ENCODE results near the gene ATP4B.

DNA sequence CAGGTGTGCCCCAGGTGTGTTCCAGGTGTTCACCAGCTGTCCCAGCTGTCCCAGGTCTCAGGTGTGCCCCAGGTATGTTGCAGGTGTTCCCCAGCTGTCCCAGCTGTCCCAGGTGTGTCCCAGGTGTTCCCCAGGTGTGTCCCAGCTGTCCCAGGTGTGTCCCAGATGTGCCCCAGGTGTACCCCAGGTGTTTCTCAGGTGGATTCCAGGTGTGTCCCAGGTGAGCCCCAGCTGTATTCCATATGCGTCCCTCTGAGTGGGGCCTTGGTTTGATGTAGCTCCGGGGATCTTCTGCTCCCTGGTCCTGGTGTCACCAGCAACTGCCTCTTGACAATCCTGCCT, 8.3 kb upstream of the ATP4B start:
- no peak for TF ChIP-seq POLR2A (IDR thresholded peaks at IDR 0.05)
- TF ChIP-seq, protein P1, sequence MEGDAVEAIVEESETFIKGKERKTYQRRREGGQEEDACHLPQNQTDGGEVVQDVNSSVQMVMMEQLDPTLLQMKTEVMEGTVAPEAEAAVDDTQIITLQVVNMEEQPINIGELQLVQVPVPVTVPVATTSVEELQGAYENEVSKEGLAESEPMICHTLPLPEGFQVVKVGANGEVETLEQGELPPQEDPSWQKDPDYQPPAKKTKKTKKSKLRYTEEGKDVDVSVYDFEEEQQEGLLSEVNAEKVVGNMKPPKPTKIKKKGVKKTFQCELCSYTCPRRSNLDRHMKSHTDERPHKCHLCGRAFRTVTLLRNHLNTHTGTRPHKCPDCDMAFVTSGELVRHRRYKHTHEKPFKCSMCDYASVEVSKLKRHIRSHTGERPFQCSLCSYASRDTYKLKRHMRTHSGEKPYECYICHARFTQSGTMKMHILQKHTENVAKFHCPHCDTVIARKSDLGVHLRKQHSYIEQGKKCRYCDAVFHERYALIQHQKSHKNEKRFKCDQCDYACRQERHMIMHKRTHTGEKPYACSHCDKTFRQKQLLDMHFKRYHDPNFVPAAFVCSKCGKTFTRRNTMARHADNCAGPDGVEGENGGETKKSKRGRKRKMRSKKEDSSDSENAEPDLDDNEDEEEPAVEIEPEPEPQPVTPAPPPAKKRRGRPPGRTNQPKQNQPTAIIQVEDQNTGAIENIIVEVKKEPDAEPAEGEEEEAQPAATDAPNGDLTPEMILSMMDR (IDR thresholded peaks at IDR 0.05) = no peak
- no peak for TF ChIP-seq EP300 (IDR thresholded peaks at IDR 0.05)
